Esophagus (tissue), 2 donors: ENCODE results near the gene CCDC167. TPM values are rescaled to one million over a fixed set of nuclear protein-coding genes. Genes with fewer than 3 reads are reported as not detected.

Experiments
- H3K27ac ChIP-seq, 2 donors: one replicate each; pipeline ENCODE4 v1.5.1; 2013; ENCODE audit warnings: low read depth in 2 of 2, mild to moderate bottlenecking in 2 of 2, inconsistent platforms in 1 of 2, low read length in 1 of 2, moderate library complexity in 1 of 2
- H3K27me3 ChIP-seq, 2 donors: one replicate each; pipeline ENCODE4 v1.6.1; 2013; ENCODE audit warnings: low read length in 2 of 2, control low read depth in 1 of 2, mild to moderate bottlenecking in 1 of 2; ENCODE audit not compliant: insufficient read depth in 2 of 2, control insufficient read depth in 1 of 2
- H3K36me3 ChIP-seq, 2 donors: one replicate each; pipeline ENCODE4 v1.6.1; 2013; ENCODE audit warnings: low read length in 1 of 2; ENCODE audit not compliant: control insufficient read depth in 2 of 2, insufficient read depth in 2 of 2
- H3K4me1 ChIP-seq, 2 donors: one replicate each; pipeline ENCODE4 v1.6.1; 2013; ENCODE audit warnings: low read length in 1 of 2; ENCODE audit not compliant: control insufficient read depth in 2 of 2, insufficient read depth in 2 of 2
- H3K4me3 ChIP-seq, 2 donors: one replicate each; pipeline ENCODE4 v1.5.1; 2013; ENCODE audit warnings: low read length in 2 of 2, mild to moderate bottlenecking in 2 of 2, low read depth in 1 of 2, moderate library complexity in 1 of 2
- H3K9me3 ChIP-seq, 2 donors: one replicate each; pipeline ENCODE4 v1.6.1; 2013; ENCODE audit warnings: mild to moderate bottlenecking in 2 of 2, low read depth in 1 of 2, low read length in 1 of 2, moderate library complexity in 1 of 2; ENCODE audit not compliant: control insufficient read depth in 2 of 2, insufficient read depth in 1 of 2
- WGBS, 2 donors: extraction: QIAGEN DNeasy Blood & Tissue Kit; methylation state at CpG; one replicate each; pipeline ENCODE4 v1.1.7; 2013; 5-methylcytosine and 5-hydroxymethylcytosine counted together
- polyA plus RNA-seq, 2 donors: library from polyadenylated mRNA; stranded (reverse); fragments of 200-250 nt; gene quantifications; one replicate each; pipeline ENCODE4 v1.2.3, GENCODE V29; 2013
- donor health status: healthy with polysubstance abuse.
- donor health status: Bipolar disorder and iron deficiency.

Gene CCDC167
- polyA plus RNA-seq, 2 donors = 24.1 to 44.6 TPM

GRCh38 chr6:37480118-37480736 lies 19.5 kb downstream of the CCDC167 start:
- Histone ChIP-seq H3K27ac (no peak overlapping the region), H3K36me3 (peaks cover 21 to 58% of the 10 kb centered on the region in 2 donors), H3K4me1 (no peaks in the 10 kb centered on the region), H3K9me3 (no peaks in the 10 kb centered on the region), H3K27me3 (no peaks in the 10 kb centered on the region), H3K4me3 (no peak overlapping the region)
- WGBS, 2 donors = 68 to 76% methylated on average over 1 of the region's 1 CpG

GRCh38 chr6:37479266-37479854 lies 20.3 kb downstream of the CCDC167 start:
- peaks cover 25 to 67% of the 10 kb centered on the region in 2 donors for H3K36me3 ChIP-seq
- no peak overlapping the region for H3K27ac ChIP-seq
- no peak overlapping the region for H3K4me3 ChIP-seq
- no peaks in the 10 kb centered on the region for H3K27me3 ChIP-seq
- no peaks in the 10 kb centered on the region for H3K4me1 ChIP-seq
- H3K9me3 ChIP-seq = no peaks in the 10 kb centered on the region
- WGBS, 2 donors = 91 to 95% methylated on average over 6 of the region's 6 CpGs

- no peaks in the 10 kb centered on the region for H3K9me3 ChIP-seq
- no peak overlapping the region for H3K27ac ChIP-seq
- no peaks in the 10 kb centered on the region for H3K27me3 ChIP-seq
- H3K4me1 ChIP-seq = no peaks in the 10 kb centered on the region
- H3K4me3 ChIP-seq = no peak overlapping the region
- H3K36me3 ChIP-seq = peaks cover 28 to 66% of the 10 kb centered on the region in 2 donors
- 92% methylated on average over 7 of the region's 7 CpGs for WGBS, 2 donors
Observed at GRCh38 chr6:37478827-37479226, 20.9 kb downstream of the CCDC167 start.

GRCh38 chr6:37477656-37478435 lies 21.8 kb downstream of the CCDC167 start:
- Histone ChIP-seq H3K4me3 (no peak overlapping the region), H3K9me3 (no peaks in the 10 kb centered on the region), H3K4me1 (peaks cover 0 to 4% of the 10 kb centered on the region in 2 donors), H3K27ac (no peak overlapping the region), H3K36me3 (peaks cover 28 to 65% of the 10 kb centered on the region in 2 donors), H3K27me3 (no peaks in the 10 kb centered on the region)
- 89 to 90% methylated on average over 18 of the region's 18 CpGs for WGBS, 2 donors

GRCh38 chr6:37477191-37477590 lies 22.5 kb downstream of the CCDC167 start:
- 75 to 83% methylated on average over 3 of the region's 3 CpGs for WGBS, 2 donors

DNA sequence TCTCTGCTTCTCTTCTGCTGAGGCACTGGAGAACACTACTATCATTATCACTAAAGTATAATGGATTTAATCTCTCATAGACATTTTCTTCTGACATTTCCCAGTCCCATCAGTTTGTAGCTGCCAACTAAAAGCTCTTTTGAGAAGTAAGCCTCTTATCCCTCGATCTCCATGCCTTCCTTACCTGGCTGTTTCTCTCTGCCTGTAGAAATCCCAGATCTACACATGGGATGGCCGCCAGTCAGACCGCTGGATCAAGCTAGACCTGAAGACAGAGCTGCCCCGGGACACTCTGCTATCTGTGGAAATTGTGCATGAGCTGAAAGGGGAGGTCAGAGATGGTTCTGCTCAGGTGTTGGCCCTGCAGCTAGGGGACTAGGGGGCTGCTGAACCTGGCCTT lies 25.4 kb downstream of the CCDC167 start:
- Histone ChIP-seq H3K27me3 (no peaks in the 10 kb centered on the region), H3K4me1 (peaks cover 3 to 4% of the 10 kb centered on the region in 2 donors), H3K4me3 (no peak overlapping the region), H3K27ac (no peak overlapping the region), H3K9me3 (no peaks in the 10 kb centered on the region), H3K36me3 (peaks cover 19 to 57% of the 10 kb centered on the region in 2 donors)
- 91 to 95% methylated on average over 4 of the region's 4 CpGs for WGBS, 2 donors

More at GRCh38 chr6:37477191-37477590, 22.5 kb downstream of the CCDC167 start:
- Histone ChIP-seq H3K27ac (no peak overlapping the region), H3K9me3 (no peaks in the 10 kb centered on the region), H3K4me1 (peaks cover 3 to 4% of the 10 kb centered on the region in 2 donors), H3K4me3 (no peak overlapping the region), H3K36me3 (peaks cover 25 to 60% of the 10 kb centered on the region in 2 donors), H3K27me3 (no peaks in the 10 kb centered on the region)

GRCh38 chr6:37473364-37474095 lies 26.2 kb downstream of the CCDC167 start:
- Histone ChIP-seq H3K9me3 (no peaks in the 10 kb centered on the region), H3K4me1 (peaks cover 3 to 4% of the 10 kb centered on the region in 2 donors), H3K27ac (no peak overlapping the region), H3K27me3 (no peaks in the 10 kb centered on the region), H3K4me3 (no peak overlapping the region), H3K36me3 (peaks cover 19 to 50% of the 10 kb centered on the region in 2 donors)
- 40 to 51% methylated on average over 8 of the region's 8 CpGs for whole genome bisulfite sequencing, 2 donors

- peaks cover 5 to 15% of the 10 kb centered on the region in 2 donors for H3K36me3 ChIP-seq
Observed at GRCh38 chr6:37467718-37468117, 32.0 kb downstream of the CCDC167 start.

DNA sequence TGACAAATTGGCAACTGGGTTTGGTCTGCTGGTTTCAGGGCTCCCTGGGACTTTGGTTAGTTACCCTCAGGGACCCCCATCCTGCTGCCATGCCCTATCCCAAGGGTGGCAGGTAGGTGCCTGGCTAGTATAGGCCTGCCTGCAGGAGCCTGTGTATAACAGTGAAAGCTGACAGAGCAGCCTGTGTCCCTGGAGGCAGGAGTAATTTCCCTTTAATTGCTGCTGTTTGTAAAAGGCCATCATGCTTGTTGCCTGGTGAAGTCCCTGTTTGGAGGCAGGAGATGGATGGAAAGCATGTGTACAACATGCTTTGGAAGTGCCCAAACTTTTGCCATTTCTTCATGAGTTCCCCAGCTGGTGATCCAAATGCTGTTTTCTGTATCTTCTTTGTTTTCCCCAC lies 36.6 kb downstream of the CCDC167 start:
- Histone ChIP-seq H3K27ac (no peak overlapping the region), H3K27me3 (no peaks in the 10 kb centered on the region), H3K4me3 (no peak overlapping the region), H3K36me3 (peaks cover 17 to 22% of the 10 kb centered on the region in 2 donors), H3K4me1 (no peaks in the 10 kb centered on the region), H3K9me3 (no peaks in the 10 kb centered on the region)

More at GRCh38 chr6:37467718-37468117, 32.0 kb downstream of the CCDC167 start:
- peaks cover 0 to 2% of the 10 kb centered on the region in 2 donors for H3K4me1 ChIP-seq
- H3K27me3 ChIP-seq = no peaks in the 10 kb centered on the region
- no peaks in the 10 kb centered on the region for H3K9me3 ChIP-seq
- no peak overlapping the region for H3K4me3 ChIP-seq
- H3K27ac ChIP-seq = no peak overlapping the region
